T-helper 17 cell (primary cell): ENCODE measurements around the gene EML6. TPM values are rescaled to one million over a fixed set of nuclear protein-coding genes. Genes with fewer than 3 reads are reported as not detected.

Experiments
- ATAC-seq: fragments of 150-1000 bp; cut with Tn5 transposase; 2 replicates; pipeline ENCODE4 v1.10.0; 2021; ENCODE audit warnings: mild to moderate bottlenecking, moderate library complexity
- DNase-seq, 3 donors: peaks; one replicate each; pipeline versions ENCODE4 v3.0.0 to v3.0.0-alpha.2; 2020 to 2021
- H3K9me3 ChIP-seq: one replicate; pipeline ENCODE4 v1.7.0; 2013; ENCODE audit warnings: low read length, mild to moderate bottlenecking; ENCODE audit not compliant: control insufficient read depth, poor library complexity, severe bottlenecking
- H3K27ac Mint-ChIP-seq: one replicate; pipeline ENCODE4 v1.8.0; 2022; ENCODE audit warnings: mild to moderate bottlenecking, moderate library complexity, mixed read lengths
- H3K27me3 Mint-ChIP-seq: one replicate; pipeline ENCODE4 v1.8.0; 2022; ENCODE audit warnings: mixed read lengths
- H3K36me3 Mint-ChIP-seq: one replicate; pipeline ENCODE4 v1.8.0; 2022; ENCODE audit warnings: low read depth, mixed read lengths
- H3K4me1 Mint-ChIP-seq: one replicate; pipeline ENCODE4 v1.8.0; 2022; ENCODE audit warnings: mild to moderate bottlenecking, mixed read lengths
- H3K4me3 Mint-ChIP-seq: one replicate; pipeline ENCODE4 v1.8.0; 2022; ENCODE audit warnings: mild to moderate bottlenecking, moderate library complexity, mixed read lengths
- total RNA-seq, 4 donors: library from RNA in 2 of 4; stranded (reverse) in 2 of 4; gene quantifications; one replicate each; pipeline ENCODE4 v1.2.3 and lab custom pipeline; 2022 to 2026

EML6 gene
- total RNA-seq, 2 donors from 2014 or later, result 2.2 to 4.0 TPM

- ATAC-seq (no peak), DNase-seq (no peak)
- Mint-ChIP-seq H3K4me1 (peaks cover 20% of the 10 kb centered on the region), H3K27ac (no peak overlapping the region), H3K36me3 (peaks cover 7% of the 10 kb centered on the region), H3K4me3 (no peak overlapping the region), H3K27me3 (peaks cover 6% of the 10 kb centered on the region)
- no peaks in the 10 kb centered on the region for H3K9me3 ChIP-seq
These were observed 176.2 kb downstream of the EML6 start for GRCh38 chr2:54899576-54900200.

DNA sequence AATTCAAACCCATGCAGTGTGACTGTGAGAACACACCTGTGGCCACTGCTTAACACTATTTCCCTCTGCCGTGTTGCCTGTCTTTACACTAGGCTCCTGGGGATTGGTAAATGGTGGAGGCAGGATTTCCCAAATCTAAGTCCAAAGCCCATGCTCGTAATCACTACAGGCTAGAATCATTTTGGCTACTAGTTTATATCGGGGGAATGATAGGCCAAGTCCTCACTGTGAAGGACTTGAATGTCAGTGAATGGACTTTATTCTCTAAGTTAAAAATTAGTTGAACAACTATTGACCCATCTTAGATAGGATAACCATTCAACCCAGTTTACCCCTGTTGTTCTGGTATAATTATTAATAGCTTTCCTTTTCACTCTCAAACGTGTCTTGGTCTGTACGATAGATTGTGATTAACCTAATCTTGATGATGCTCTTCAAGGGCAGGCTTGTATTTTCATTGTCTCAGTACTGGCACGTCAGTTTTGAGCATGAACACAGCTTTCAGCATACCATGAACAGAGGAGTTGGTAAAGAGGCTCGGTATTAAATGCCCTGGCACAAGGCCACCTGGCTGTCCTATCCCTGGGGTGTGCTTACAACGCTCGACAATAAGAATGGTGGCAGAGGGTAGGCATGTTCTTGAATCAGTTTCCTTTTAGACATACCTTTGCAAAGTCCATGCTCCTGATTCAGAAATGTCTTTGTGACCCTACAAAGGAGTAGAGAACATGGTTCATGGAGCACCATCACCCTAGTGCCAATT, 177.9 kb downstream of the EML6 start:
- no peaks in the 10 kb centered on the region for H3K9me3 ChIP-seq
- ATAC-seq (no peak), DNase-seq (no peak)
- H3K4me1 Mint-ChIP-seq, result peaks cover 20% of the 10 kb centered on the region
- H3K36me3 Mint-ChIP-seq, result peaks cover 7% of the 10 kb centered on the region
- peaks cover 6% of the 10 kb centered on the region for H3K27me3 Mint-ChIP-seq
- H3K4me3 Mint-ChIP-seq, result no peak overlapping the region
- H3K27ac Mint-ChIP-seq, result no peak overlapping the region

- H3K9me3 ChIP-seq, result no peaks in the 10 kb centered on the region
- no peak overlapping the region for H3K4me3 Mint-ChIP-seq
- DNase-seq (no peak), ATAC-seq (no peak)
- H3K27me3 Mint-ChIP-seq, result peaks cover 2% of the 10 kb centered on the region
- peaks cover 16% of the 10 kb centered on the region for H3K4me1 Mint-ChIP-seq
- H3K36me3 Mint-ChIP-seq, result peaks cover 5% of the 10 kb centered on the region
- no peak overlapping the region for H3K27ac Mint-ChIP-seq
These were observed 179.3 kb downstream of the EML6 start for GRCh38 chr2:54902763-54903162.

- Mint-ChIP-seq H3K4me3 (no peak overlapping the region), H3K36me3 (peaks cover 5% of the 10 kb centered on the region), H3K4me1 (peaks cover 11% of the 10 kb centered on the region), H3K27ac (peak overlapping the region; percentile 0), H3K27me3 (no peaks in the 10 kb centered on the region)
- ATAC-seq (peak; percentile 88), DNase-seq (no peak)
- no peaks in the 10 kb centered on the region for H3K9me3 ChIP-seq
These were observed 180.5 kb downstream of the EML6 start for GRCh38 chr2:54903736-54904554.

GRCh38 chr2:54904836-54905235, 181.4 kb downstream of the EML6 start:
- Mint-ChIP-seq H3K4me1 (peaks cover 11% of the 10 kb centered on the region), H3K27ac (no peak overlapping the region), H3K4me3 (no peak overlapping the region), H3K36me3 (peaks cover 5% of the 10 kb centered on the region), H3K27me3 (no peaks in the 10 kb centered on the region)
- no peak for ATAC-seq
- no peak for DNase-seq
- H3K9me3 ChIP-seq, result no peaks in the 10 kb centered on the region

DNA sequence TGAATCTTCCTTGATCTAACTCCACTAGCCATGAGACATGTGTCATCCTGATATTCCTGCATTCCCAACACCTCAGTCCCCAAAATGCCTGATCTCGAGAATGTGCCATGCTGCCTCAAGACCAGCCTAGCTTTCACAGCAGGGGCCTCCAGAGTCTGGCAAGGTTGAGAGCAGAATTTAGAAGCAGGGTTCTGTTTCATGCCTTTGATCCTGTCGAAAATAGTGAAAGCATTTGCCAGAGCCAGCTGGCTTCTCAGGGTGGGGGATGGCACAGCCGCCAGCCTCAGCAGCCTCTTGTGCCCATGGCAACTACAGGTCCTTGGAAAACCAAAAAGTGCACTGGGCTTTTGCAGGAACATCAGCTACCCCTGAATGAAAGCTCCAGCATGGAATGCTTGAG, 183.3 kb downstream of the EML6 start:
- peaks cover 11% of the 10 kb centered on the region for H3K4me1 Mint-ChIP-seq
- H3K36me3 Mint-ChIP-seq, result peaks cover 5% of the 10 kb centered on the region
- no peaks in the 10 kb centered on the region for H3K9me3 ChIP-seq
- H3K4me3 Mint-ChIP-seq, result no peak overlapping the region
- H3K27me3 Mint-ChIP-seq, result no peaks in the 10 kb centered on the region
- H3K27ac Mint-ChIP-seq, result no peak overlapping the region
- DNase-seq (no peak), ATAC-seq (no peak)

- H3K27me3 Mint-ChIP-seq, result no peaks in the 10 kb centered on the region
- no peak overlapping the region for H3K27ac Mint-ChIP-seq
- peaks cover 11% of the 10 kb centered on the region for H3K4me1 Mint-ChIP-seq
- peaks cover 5% of the 10 kb centered on the region for H3K36me3 Mint-ChIP-seq
- DNase-seq (no peak), ATAC-seq (no peak)
- H3K9me3 ChIP-seq, result no peaks in the 10 kb centered on the region
- H3K4me3 Mint-ChIP-seq, result no peak overlapping the region
These were observed 184.2 kb downstream of the EML6 start for GRCh38 chr2:54907663-54908062.

DNA sequence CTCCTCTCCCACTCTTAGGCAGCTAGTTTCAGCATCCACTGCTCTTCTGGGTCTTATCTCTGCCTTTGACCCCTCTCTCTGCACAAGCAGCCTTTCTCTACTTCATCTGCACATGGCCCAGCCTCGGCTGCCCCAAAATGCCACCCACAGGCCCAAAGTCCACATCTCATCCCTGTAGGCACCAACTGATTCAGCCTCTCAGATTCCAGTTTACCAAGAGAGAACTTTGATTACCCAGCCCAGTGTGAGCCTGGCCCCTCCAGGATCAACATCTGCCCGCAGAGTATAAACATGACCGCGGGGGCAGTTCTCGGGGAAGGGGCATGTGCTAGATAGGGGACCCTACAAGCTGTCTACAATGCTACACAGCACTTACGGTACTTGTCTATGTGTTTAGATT, 185.1 kb downstream of the EML6 start:
- DNase-seq (no peak), ATAC-seq (no peak)
- no peaks in the 10 kb centered on the region for H3K9me3 ChIP-seq
- Mint-ChIP-seq H3K4me1 (peaks cover 8% of the 10 kb centered on the region), H3K27me3 (no peaks in the 10 kb centered on the region), H3K27ac (no peak overlapping the region), H3K36me3 (peaks cover 5% of the 10 kb centered on the region), H3K4me3 (no peak overlapping the region)

DNA sequence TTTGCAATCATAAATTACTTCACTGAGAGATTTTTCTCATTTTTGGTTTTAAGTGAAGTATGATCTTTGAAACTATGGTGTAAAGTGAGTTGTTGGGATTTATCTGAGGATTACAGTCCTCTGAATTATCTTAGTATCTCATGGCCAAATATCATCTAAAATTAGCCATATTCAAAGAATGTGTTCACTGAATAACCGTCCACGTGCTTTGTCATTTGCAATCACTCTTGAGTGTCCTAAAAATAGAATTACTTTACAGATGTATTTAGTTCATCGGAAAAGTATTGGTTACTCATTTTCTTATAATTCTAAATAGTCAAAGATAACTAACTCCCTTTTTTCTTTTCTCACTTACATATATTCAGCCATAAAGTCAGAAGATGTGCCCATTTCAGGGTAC, 185.5 kb downstream of the EML6 start:
- Mint-ChIP-seq H3K36me3 (peaks cover 4% of the 10 kb centered on the region), H3K4me3 (no peak overlapping the region), H3K4me1 (peaks cover 4% of the 10 kb centered on the region), H3K27me3 (no peaks in the 10 kb centered on the region), H3K27ac (no peak overlapping the region)
- ATAC-seq (no peak), DNase-seq (no peak)
- no peaks in the 10 kb centered on the region for H3K9me3 ChIP-seq

- DNase-seq, result no peak
- Mint-ChIP-seq H3K4me3 (no peak overlapping the region), H3K4me1 (no peaks in the 10 kb centered on the region), H3K27me3 (no peaks in the 10 kb centered on the region), H3K36me3 (no peaks in the 10 kb centered on the region), H3K27ac (no peak overlapping the region)
- H3K9me3 ChIP-seq, result no peaks in the 10 kb centered on the region
- no peak for ATAC-seq
These were observed 188.8 kb downstream of the EML6 start for GRCh38 chr2:54912305-54912704.

- Mint-ChIP-seq H3K4me1 (no peaks in the 10 kb centered on the region), H3K27ac (no peak overlapping the region), H3K27me3 (no peaks in the 10 kb centered on the region), H3K4me3 (no peak overlapping the region), H3K36me3 (peaks cover 4% of the 10 kb centered on the region)
- DNase-seq (no peak), ATAC-seq (no peak)
- H3K9me3 ChIP-seq, result no peaks in the 10 kb centered on the region
These were observed 189.4 kb downstream of the EML6 start for GRCh38 chr2:54912893-54913292.

- Mint-ChIP-seq H3K27ac (no peak overlapping the region), H3K36me3 (peaks cover 8% of the 10 kb centered on the region), H3K27me3 (peaks cover 4% of the 10 kb centered on the region), H3K4me3 (no peak overlapping the region), H3K4me1 (peaks cover 2% of the 10 kb centered on the region)
- H3K9me3 ChIP-seq, result no peaks in the 10 kb centered on the region
- ATAC-seq, result no peak
- DNase-seq, result no peak
These were observed 191.2 kb downstream of the EML6 start for GRCh38 chr2:54914637-54915036.

DNA sequence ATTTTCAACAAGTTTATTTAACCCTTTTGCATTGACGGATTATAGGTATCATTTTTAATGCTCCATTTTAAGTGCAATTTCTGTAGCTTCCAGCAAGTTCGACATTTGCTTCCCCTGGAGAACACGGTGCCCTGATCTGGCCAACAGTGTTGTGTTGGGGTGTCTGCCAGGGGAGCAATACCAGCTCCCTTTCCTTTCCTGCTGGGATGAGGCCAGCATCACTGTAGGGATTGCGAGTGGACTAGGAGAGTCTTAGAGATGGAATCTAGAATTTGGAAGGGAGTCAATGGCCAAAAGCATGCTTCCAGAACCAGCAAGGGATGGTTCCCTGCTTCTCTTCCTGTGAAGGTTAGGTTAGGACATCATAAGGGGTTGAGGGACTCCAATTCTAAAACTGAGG, 191.6 kb downstream of the EML6 start:
- peaks cover 2% of the 10 kb centered on the region for H3K4me1 Mint-ChIP-seq
- peaks cover 5% of the 10 kb centered on the region for H3K27me3 Mint-ChIP-seq
- H3K9me3 ChIP-seq, result no peaks in the 10 kb centered on the region
- ATAC-seq (no peak), DNase-seq (no peak)
- no peak overlapping the region for H3K4me3 Mint-ChIP-seq
- H3K36me3 Mint-ChIP-seq, result peaks cover 8% of the 10 kb centered on the region
- no peak overlapping the region for H3K27ac Mint-ChIP-seq
